NCI-H82 treated with DMSO at 0.1 percent for 48 hours (cell line): ENCODE measurements around the gene PPIA.
"Not testable (repeated sequence)": the region's sequence is repeated elsewhere in the genome, so short reads cannot be mapped to it uniquely, and the experiment has no call there.

Experiments
- DNase-seq: peaks from one replicate; lab custom pipeline; 2025; ENCODE audit not compliant: unreplicated experiment; lab: John Stamatoyannopoulos, UW

The PPIA gene

DNA sequence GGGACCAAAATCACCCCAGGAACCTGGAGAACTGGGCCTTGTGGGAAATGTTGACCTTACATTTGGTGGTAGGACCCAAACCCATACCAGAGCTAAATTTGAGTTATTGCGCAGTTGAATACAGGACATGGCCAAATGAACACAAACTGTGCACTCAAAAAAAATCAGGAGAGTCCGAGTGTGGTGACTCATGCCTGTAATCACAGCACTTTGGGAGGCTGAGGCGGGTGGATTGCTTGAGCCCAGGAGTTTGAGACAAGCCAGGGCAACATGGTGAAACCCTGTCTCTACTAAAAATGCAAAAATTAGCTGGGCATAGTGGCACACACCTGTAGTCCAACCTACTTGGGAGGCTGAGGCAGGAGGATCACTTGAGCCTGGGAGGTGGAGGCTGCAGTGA, 11.3 kb upstream of the PPIA start:
- DNase-seq, result not testable (repeated sequence)

DNA sequence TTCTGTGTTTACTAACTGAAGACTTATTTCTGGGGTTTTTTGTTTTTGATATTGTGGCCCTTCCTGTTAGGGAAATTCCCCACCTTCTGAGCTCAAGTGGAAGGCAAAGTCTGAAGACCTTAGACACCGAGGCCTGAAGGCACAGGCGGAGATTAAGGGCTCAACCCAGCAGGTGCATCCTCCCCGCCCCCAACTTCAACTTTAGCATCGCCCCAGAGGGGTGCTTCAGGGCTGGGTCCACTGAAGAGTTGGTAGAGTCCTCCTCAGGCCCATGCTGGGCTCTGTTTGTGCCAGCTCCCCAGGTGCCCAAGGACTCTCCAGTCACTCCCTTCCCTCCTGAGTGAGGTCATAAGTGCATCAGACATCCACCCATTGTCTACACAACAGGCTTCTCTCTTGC, 9.4 kb upstream of the PPIA start:
- no peak for DNase-seq

DNA sequence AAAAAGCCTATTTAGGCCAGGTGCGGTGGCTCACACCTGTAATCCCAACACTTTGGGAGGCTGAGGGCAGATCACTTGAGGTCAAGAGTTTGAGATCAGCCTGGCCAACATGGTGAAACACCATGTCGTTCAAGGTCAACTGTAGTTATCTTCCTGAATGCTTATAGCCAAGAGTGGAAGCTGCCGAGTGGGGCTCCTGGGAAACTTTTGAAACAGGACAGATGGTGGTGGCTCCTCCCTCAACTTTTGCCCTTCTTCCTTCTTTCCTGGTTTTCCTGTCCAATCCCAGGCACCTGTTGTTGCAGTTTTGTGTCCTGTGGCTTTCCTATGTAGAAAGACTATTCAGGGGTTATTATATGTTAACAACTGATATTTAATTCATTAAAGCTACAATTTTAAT, 8.7 kb upstream of the PPIA start:
- no peak for DNase-seq

DNA sequence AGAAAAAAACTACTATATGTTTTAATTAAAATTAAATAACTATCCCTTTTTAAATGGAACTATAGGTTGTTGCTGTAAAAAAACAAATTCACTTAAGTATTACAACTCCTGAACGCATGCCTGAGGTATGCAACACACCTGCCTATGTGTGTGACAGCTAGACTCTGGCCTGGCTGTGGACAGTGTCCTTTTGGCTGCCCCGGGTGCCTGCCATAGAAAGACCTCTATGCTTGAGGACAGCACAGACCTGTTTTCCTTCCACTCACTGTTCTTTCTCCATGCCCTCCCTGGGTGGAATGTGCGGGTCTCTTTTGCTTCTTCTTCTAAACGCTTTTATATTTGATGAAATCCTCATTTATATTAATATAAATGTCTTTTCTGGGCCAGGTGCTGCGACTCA, 6.5 kb upstream of the PPIA start:
- no peak for DNase-seq

DNA sequence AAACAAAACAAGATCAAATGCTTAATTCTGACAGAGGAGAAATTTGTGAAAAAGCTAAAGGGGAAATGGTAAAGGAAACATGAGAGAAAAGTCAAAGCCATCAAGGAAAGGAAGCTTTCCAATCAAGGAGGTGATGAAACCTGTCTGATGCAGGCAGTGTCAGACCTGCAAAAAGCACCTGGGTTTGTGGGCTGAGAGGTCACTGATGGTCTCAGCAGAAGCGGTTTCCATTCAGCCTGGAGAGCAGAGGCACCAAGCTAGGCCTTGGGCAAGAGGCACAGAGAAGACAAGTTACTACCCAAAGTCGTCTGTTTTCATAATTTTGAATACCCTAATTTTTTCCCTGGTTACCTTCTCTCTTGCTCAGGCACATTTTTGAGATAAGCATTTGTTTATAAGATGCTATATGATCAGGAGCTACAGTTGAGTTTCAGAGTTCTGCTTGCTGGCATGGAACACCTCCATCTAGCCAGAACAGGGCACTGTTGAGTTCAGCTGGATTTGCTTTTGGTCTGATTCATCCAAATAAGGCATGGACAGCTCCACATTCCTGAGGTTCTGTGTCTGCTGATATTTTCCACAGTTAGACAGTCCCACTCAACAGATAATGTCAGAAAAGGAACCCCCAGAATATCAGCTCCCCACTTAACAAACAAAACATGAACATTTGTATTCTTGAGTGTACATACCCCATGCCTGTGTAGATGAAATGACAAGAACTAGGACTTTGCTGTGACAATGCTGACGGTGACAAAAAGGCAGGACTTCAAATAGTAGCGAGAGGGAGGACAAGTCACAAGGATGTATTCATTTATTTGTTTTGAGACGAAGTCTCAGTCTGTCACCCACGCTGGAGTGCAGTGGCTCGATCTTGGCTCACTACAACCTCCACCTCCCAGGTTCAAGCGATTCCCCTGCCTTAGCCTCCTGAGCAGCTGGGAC, 4.9 kb upstream of the PPIA start:
- DNase-seq, result no peak

DNA sequence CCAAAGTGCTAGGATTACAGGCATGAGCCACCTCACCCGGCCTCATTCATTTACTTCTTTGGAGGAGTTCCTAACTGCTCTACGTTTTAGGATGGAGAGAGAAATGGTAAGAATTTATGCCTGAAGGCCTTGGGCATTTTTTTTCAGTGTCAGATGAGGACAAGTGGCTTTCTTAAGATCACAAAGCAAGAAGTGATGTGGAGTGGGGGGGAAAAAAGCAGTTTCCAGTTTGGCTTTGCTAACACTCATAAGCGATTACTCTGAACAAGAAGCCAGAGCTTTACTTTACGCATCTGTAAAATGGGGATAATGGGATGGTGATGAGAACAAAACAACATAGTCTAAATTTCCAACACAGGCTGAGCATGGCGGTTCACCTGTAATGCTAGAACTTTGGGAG, 2.6 kb upstream of the PPIA start:
- no peak for DNase-seq

DNA sequence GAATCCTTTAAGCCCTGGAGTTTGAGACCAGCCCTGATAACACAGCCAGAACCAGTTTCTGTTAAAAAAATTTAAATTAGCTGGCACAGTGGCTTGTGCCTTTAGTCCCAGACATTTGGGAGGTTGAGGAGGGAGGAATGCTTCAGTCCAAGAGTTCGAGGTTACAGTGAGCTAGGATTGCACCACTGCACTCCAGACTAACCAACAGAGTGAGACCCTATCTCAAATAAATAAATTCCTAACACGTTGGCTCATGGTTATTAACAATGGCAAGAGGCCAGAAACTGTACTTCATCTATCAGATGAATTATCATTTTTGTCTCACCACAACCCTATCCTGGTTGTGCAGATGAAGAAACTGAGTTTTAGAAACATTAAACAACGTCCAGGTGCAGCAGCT, 2.1 kb upstream of the PPIA start:
- DNase-seq, result no peak

DNA sequence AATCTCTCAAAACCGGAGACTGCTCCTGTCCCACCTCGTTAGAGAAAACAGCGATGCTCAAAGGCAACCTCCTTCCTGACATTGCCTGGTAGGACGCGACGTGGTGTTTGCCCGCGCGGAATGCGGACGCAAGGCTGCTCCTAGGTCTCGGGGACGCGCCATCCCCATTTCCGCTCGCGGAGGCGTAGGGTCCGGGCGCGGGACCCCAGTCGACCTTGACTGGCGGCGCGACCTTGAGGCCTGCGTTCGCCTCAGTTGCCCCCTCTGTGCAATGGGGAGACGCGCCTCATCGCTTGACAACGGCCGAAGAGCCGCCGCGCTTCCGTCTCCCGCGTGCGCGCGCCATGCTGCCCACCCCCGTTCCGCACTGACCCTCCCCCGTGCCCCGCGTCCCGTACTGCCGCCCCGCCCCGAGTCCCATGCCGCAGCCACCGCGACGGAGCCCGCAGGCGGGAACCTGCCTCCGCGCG, 412 bp upstream of the PPIA start:
- DNase-seq, result no peak

DNA sequence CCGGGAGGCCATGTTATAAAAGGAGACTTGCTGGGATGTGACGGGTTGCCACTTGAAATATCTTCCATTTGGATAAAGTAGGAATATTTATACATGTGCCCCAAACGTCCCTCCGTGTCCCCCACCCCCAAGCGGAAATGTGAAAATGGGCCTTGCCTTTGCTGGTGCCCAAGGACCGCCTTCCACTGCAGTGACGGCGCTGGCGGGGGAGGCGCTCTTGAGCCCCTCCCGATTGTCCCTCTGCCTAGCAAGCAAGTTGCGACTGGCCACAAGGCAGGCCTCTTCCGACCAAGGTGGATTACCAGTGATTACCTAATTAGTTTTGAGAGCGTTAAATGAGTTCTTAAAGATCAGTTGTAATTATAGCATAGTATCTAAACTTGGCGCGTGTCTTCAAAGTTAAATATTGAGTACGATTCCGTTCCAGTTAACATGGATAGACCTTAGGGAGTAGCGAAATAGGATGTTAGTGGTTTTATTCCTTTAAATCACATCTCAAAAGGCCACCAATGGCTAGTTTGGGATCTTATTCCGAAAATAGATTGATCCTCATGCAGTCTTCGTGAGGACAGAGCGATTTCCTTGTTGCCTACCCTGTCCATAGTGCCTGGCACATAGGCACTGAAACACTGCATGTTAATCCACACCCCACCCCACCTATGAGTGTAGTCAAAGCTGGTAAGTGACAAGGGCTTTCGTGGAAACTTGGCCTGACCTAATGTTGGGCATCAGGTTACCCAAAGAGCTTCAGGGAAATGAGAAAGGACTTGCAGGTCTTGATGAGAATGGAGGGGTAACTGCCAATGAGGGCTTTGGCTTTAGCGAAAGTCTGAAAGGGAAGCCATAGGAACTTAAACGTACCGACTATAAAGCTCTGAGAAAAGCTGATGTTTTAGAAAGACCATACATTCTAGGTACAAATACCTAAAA, 1.1 kb downstream of the PPIA start:
- peak; percentile 34 for DNase-seq

DNA sequence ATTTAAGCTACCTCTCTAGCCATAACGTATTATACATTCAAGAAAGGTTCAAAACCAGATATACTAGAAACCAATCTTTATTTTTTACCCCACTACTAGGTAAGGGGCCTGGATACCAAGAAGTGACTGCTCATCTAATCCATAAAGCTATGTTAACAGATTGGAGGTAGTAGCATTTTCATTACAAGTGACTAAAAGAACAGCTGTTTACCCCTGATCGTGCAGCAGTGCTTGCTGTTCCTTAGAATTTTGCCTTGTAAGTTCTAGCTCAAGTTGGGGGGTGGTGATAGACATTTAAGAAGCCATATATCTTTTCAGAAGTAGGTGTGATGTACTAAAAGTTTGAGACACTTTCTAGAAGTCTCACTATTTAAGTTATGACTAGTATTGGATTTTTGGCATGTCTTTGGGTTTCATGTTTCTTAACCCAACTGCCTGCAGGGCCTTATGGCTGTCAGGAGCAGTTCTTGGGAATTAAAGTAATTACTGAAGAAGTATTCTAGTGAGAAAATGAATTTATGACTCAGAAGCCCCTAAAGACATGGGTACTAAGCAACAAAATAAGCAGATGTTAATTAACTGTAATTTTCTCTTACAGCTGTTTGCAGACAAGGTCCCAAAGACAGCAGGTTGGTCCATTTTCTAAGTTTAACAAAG, 2.3 kb downstream of the PPIA start:
- DNase-seq, result no peak

DNA sequence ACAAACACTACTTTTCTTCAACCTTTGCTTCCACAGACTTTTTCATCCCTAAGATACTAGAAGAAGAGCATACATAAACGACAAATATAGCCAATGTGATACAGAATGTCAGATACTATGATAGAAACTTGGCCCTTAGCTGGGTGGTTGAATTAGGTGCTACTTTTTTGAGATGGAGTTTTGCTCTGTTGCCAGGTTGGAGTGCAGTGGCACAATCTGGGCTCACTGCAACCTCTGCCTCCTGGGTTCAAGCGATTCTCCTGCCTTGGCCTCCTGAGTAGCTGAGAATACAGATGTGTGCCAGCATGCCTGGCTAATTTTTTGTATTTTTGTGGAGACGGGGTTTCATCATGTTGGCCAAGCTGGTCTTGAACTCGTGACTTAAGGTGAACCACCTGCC, 3.5 kb downstream of the PPIA start:
- DNase-seq, result no peak

DNA sequence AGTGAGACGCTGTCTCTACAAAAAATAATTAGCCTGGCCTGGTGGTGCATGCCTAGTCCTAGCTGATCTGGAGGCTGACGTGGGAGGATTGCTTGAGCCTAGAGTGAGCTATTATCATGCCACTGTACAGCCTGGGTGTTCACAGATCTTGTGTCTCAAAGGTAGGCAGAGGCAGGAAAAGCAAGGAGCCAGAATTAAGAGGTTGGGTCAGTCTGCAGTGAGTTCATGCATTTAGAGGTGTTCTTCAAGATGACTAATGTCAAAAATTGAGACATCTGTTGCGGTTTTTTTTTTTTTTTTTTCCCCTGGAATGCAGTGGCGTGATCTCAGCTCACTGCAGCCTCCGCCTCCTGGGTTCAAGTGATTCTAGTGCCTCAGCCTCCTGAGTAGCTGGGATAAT, 5.4 kb downstream of the PPIA start:
- no peak for DNase-seq

DNA sequence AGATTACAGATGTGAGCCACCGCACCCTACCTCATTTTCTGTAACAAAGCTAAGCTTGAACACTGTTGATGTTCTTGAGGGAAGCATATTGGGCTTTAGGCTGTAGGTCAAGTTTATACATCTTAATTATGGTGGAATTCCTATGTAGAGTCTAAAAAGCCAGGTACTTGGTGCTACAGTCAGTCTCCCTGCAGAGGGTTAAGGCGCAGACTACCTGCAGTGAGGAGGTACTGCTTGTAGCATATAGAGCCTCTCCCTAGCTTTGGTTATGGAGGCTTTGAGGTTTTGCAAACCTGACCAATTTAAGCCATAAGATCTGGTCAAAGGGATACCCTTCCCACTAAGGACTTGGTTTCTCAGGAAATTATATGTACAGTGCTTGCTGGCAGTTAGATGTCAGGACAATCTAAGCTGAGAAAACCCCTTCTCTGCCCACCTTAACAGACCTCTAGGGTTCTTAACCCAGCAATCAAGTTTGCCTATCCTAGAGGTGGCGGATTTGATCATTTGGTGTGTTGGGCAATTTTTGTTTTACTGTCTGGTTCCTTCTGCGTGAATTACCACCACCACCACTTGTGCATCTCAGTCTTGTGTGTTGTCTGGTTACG, 6.0 kb downstream of the PPIA start:
- no peak for DNase-seq

DNA sequence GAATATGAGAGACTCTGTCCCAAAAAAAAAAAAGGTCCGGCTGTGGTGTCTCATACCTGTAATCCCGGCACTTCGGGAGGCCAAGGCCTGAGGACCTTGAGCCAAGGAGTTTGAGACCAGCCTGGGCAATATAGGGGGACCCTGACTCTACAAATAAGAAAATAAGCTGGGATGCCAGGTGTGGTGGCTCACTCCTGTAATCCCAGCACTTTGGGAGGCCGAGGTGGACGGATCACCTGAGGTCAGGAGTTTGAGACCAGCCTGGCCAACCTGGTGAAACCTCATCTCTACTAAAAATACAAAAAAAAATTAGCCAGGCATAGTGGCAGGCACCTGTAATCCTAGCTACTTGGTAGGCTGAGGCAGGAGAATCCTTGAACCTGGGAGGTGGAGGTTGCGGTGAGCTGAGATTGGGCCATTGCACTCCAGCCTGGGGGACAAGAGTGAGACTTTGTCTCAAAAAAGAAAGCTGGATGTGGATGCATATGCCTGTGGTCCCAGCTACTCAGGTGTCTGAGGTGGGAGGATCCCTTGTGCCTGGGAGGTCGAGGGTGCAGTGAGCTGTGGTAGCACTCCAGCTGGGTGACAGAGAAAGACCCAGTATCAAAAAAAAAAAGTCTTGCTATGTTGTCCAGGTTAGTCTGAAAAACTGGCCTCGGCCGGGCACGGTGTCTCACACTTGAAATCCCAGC, 7.5 kb downstream of the PPIA start:
- not testable (repeated sequence) for DNase-seq

DNA sequence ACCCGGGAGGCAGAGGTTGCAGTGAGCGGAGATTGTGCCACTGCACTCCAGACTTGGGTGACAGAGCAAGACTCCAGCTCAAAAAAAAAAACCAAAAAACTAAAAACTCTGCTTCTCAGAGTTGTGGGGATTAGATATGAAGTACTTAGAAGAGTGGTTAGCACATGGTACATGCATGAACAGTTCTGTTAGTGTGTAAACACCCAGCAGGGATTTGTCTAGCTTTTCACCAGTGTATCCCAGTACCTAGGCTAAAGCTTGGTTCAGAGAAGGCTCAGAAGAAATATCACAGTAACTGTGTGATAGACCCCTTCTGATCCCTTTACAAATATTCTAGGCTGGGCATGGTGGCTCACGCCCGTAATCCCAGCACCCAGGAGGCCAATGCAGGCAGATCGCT, 9.5 kb downstream of the PPIA start:
- no peak for DNase-seq

DNA sequence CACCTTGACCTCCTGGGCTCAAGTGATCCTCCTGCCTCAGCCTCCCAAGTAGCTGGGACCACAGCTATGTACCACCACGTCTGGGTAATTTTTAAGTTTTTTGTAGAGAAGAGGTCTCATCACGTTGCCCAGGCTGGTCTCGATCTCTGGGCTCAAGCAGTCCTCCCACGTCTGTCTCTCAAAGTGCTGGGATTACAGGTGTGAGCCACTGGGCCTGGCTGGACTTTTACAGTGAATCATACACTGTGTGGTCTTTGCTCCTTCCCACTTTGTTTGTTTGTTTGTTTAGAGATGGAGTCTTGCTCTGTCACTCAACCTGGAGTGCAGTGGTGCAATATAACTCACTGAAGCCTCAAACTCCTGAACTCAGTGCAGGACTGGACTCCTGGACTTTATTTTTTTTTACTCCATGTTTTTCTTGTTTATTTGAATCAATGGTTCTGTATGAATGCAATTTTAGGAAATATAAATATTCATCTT, 12.5 kb downstream of the PPIA start:
- DNase-seq, result no peak

DNA sequence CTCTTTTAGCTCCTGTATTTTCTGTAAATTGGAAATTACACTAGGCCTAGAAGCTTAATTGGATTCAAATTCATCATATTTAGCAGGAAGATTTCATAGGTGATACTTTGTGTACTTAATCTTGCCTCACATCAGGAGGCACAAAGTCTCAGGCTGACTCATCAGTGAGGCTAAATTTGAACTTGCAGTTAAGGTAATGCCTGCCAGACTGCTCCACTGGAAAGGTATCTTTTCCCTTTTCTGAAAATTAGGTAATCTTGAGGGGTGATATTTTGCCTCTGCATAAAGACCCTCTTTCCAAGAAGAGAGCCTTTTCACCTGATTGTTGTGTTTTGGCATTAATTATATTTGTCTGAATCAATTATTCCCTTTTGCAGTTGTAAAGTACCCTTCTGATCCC, 14.6 kb downstream of the PPIA start:
- DNase-seq, result no peak

DNA sequence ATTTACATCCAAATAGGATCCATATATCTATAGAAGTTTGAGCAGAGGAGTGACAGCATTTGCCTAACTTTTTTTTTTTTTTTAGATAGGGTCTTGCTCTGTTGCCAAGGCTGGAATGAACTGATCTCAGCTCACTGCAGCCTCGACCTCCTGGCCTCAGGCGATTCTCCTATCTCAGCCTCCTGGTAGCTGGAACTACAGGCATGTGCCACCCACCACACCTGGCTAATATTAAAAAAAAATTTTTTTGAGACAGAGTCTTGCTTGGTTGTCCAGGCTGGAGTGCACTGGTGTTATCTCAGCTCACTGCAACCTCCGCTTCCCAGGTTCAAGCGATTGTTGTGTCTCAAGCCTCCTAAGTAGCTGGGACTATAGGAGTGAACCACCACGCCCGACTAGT, 15.1 kb downstream of the PPIA start:
- DNase-seq, result no peak

DNA sequence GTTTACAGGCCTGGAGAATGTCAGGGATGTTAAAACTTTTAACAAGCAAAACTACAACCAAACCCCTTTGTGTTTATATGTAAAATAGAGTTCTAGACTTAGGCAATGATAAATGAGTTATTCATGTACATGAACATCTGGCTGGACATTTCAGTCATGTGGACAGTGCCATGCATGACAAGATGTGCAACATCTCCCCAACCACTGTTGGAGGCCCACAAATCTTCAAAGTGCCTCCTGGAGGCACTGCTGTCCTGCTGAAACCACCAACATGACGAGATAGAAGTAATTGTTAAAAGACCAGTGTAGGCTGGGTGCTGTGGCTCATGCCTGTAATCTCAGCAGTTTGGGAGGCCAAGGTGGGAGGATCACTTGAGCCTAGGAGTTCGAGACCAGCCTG, 18.4 kb downstream of the PPIA start:
- no peak for DNase-seq

DNA sequence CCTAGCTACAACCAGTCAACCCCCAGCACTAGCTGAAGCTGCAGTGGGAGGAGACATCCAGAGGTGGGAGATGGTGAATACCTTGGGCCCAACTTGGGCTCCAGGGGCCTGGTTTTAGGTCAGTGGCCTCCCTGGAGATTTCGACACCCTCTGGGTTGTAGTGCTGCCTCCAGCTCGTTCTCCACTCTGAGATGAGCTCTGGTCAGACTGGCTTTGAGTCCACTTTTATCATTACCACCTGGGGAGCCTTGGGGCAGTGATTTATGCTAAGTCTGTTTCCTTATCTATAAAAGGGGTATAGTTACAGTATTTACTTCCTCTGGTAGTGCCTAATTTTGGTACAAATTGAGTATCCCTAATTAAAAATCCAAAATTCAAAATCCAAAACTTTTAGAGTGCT, 22.8 kb downstream of the PPIA start:
- DNase-seq, result no peak
